IPS DF 4.7 (cell line): ENCODE data around the gene NUP214.
"Not testable (repeated sequence)": the region's sequence is repeated elsewhere in the genome, so short reads cannot be mapped to it uniquely, and the experiment has no call there.

Experiments used
- DNase-seq: peaks from one replicate; pipeline ENCODE4 v3.0.0-alpha.2; 2013; ENCODE audit warnings: low spot score; ENCODE audit errors: extremely low read depth

Gene NUP214

GRCh38 chr9:131160416-131161112, 35.2 kb downstream of the NUP214 start:
- DNase-seq = no peak

GRCh38 chr9:131161585-131161984, 36.2 kb downstream of the NUP214 start:
- DNase-seq = no peak

- DNase-seq = no peak
Observed at GRCh38 chr9:131162886-131163285, 37.5 kb downstream of the NUP214 start.

- no peak for DNase-seq
Observed at GRCh38 chr9:131165523-131165922, 40.1 kb downstream of the NUP214 start.

GRCh38 chr9:131167146-131167692, 41.8 kb downstream of the NUP214 start:
- no peak for DNase-seq

- DNase-seq = no peak
Observed at GRCh38 chr9:131167936-131168335, 42.5 kb downstream of the NUP214 start.

GRCh38 chr9:131169563-131170240, 44.3 kb downstream of the NUP214 start:
- no peak for DNase-seq

- no peak for DNase-seq
Observed at GRCh38 chr9:131173995-131174394, 48.6 kb downstream of the NUP214 start.

- no peak for DNase-seq
Observed at GRCh38 chr9:131174681-131175239, 49.4 kb downstream of the NUP214 start.

GRCh38 chr9:131177898-131178297, 52.5 kb downstream of the NUP214 start:
- no peak for DNase-seq

GRCh38 chr9:131178382-131178781, 53.0 kb downstream of the NUP214 start:
- peak; percentile 56 for DNase-seq

GRCh38 chr9:131178926-131179325, 53.5 kb downstream of the NUP214 start:
- no peak for DNase-seq

GRCh38 chr9:131179561-131180219, 54.3 kb downstream of the NUP214 start:
- DNase-seq = no peak

- no peak for DNase-seq
Observed at GRCh38 chr9:131180454-131180853, 55.1 kb downstream of the NUP214 start.

GRCh38 chr9:131181091-131181681, 55.8 kb downstream of the NUP214 start:
- no peak for DNase-seq

GRCh38 chr9:131185924-131186323, 60.5 kb downstream of the NUP214 start:
- DNase-seq = no peak

GRCh38 chr9:131186622-131187021, 61.2 kb downstream of the NUP214 start:
- DNase-seq = no peak

- no peak for DNase-seq
Observed at GRCh38 chr9:131187957-131188356, 62.6 kb downstream of the NUP214 start.

GRCh38 chr9:131188976-131189375, 63.6 kb downstream of the NUP214 start:
- no peak for DNase-seq

GRCh38 chr9:131190191-131190590, 64.8 kb downstream of the NUP214 start:
- DNase-seq = no peak

GRCh38 chr9:131191032-131191431, 65.6 kb downstream of the NUP214 start:
- DNase-seq = not testable (repeated sequence)
